Mesodermal cell (in vitro differentiated cells): ENCODE data around the gene PPIA.
"Not testable (repeated sequence)": the region's sequence is repeated elsewhere in the genome, so short reads cannot be mapped to it uniquely, and the experiment has no call there.

Source experiments
- H3K27ac ChIP-seq: 2 replicates; pipeline ENCODE4 v1.7.0; 2013; ENCODE audit warnings: mild to moderate bottlenecking, low read depth, low read length, moderate library complexity; ENCODE audit not compliant: severe bottlenecking
- H3K36me3 ChIP-seq: 2 replicates; pipeline ENCODE4 v1.7.1; 2013; ENCODE audit warnings: mild to moderate bottlenecking, low read length, moderate library complexity; ENCODE audit not compliant: control insufficient read depth, insufficient read depth
- H3K4me1 ChIP-seq: one replicate; pipeline ENCODE4 v1.7.1; 2013; ENCODE audit warnings: mild to moderate bottlenecking, low read length; ENCODE audit not compliant: insufficient read depth, control insufficient read depth, poor library complexity, severe bottlenecking
- H3K4me3 ChIP-seq: 2 replicates; pipeline ENCODE4 v1.7.0; 2013; ENCODE audit warnings: low read length, control low read depth, mild to moderate bottlenecking; ENCODE audit not compliant: insufficient read depth, poor library complexity, severe bottlenecking; ENCODE audit errors: extremely low read depth
- H3K9me3 ChIP-seq: 2 replicates; pipeline ENCODE4 v1.7.1; 2013; ENCODE audit warnings: mild to moderate bottlenecking, low read length, moderate library complexity; ENCODE audit not compliant: control insufficient read depth
- WGBS, 2 experiments: methylation state at CpG; one replicate each; pipeline ENCODE4 v1.1.5; 2013; ENCODE audit warnings: missing lambda C conversion rate in 2 of 2; ENCODE audit not compliant: insufficient coverage in 2 of 2; 5-methylcytosine and 5-hydroxymethylcytosine counted together

Gene PPIA

DNA sequence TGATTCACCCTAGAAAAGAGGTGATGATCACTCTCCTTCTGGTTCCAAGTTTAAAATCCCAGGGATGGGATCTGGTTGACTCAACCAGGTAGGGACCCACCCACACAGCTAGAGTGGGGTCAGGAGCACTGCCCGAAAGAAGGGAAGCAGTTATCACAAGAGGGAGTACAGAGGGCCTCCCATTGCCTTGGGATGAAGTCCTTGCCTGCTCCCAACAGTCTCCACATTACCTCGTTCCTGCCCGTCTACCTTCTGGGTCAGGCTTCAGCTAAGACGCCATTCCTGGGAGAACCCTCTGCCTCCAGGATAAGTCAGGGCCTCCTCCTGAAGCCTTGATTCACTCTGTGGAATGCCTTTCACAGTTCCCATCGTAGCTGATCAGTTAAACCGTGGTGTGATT lies 24.0 kb upstream of the PPIA start:
- Histone ChIP-seq H3K9me3 (no peaks in the 10 kb centered on the region), H3K4me3 (no peak overlapping the region), H3K4me1 (no peaks in the 10 kb centered on the region), H3K27ac (no peak overlapping the region), H3K36me3 (peaks cover 6% of the 10 kb centered on the region)
- WGBS, 2 experiments: 84 to 85% methylated on average over 4 of the region's 6 CpGs

GRCh38 chr7:44772867-44773266 lies 23.6 kb upstream of the PPIA start:
- WGBS, 2 experiments: 70 to 81% methylated on average over 6 to 8 of the region's 10 CpGs
- Histone ChIP-seq H3K27ac (no peak overlapping the region), H3K4me1 (no peaks in the 10 kb centered on the region), H3K9me3 (no peaks in the 10 kb centered on the region), H3K4me3 (no peak overlapping the region), H3K36me3 (peaks cover 1% of the 10 kb centered on the region)

DNA sequence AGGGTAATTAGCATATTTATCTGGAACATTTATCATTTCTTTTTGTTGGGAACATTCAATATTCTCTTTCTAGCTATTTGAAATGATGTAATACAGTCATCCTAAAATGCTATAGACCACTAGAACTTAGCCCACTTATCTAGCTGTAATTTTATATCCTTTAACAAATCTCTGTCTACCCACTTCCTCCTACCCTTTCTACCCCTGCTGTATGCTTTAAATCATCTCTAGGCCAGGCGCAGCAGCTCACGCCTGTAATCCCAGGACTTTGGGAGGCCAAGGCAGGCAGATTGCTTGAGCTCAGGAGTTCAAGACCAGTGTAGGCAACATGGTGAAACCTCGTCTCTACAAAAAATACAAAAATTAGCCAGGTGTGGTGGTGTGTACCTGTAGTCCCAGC lies 22.0 kb upstream of the PPIA start:
- 92 to 100% methylated on average over 2 of the region's 3 CpGs for WGBS, 2 experiments

DNA sequence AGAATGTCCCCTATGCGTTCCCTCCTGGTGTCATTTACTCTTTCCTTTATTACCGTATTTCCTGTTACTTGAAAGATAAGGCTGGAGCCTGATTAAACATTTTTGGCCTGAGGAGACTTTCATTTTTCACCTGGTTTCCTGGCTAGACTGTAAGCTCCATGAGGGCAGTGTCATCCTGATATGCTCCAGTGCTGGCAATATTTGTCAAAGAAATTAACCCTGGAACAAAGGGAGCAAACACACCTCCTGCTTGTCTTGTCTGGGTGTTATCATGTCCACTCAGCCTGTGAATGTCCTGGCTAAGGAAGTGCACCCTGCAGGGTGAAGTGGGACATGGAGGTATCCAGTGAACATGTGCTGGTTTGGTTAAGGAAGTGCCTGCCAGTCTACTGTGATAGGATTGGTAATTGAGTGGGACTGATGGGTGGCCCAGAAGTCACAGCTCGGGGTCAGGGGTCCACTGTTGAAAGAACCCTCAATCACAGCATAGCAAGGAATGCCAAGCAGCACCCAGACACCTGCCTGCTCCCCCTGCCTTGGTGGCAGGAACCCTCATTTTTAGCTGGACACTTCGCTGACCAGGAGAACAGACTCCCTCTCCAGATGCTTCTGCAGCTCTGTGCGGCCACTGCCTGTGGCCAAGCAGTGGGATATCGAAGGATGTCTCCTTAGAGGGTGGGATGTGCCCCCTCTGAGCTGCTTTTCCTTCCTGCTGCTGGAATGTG lies 20.9 kb upstream of the PPIA start:
- WGBS, 2 experiments: 95 to 100% methylated on average over 2 to 4 of the region's 6 CpGs
- Histone ChIP-seq H3K9me3 (no peaks in the 10 kb centered on the region), H3K4me1 (no peaks in the 10 kb centered on the region), H3K36me3 (no peaks in the 10 kb centered on the region), H3K4me3 (no peak overlapping the region), H3K27ac (no peak overlapping the region)

More for the DNA sequence above, 22.0 kb upstream of the PPIA start:
- not testable (repeated sequence) for H3K9me3 ChIP-seq, H3K4me1 ChIP-seq, H3K27ac ChIP-seq, H3K36me3 ChIP-seq, H3K4me3 ChIP-seq

GRCh38 chr7:44776211-44776610 lies 20.3 kb upstream of the PPIA start:
- Histone ChIP-seq H3K9me3 (no peaks in the 10 kb centered on the region), H3K27ac (no peak overlapping the region), H3K4me1 (no peaks in the 10 kb centered on the region), H3K36me3 (no peaks in the 10 kb centered on the region), H3K4me3 (no peak overlapping the region)
- 94 to 97% methylated on average over 2 to 3 of the region's 3 CpGs for WGBS, 2 experiments

DNA sequence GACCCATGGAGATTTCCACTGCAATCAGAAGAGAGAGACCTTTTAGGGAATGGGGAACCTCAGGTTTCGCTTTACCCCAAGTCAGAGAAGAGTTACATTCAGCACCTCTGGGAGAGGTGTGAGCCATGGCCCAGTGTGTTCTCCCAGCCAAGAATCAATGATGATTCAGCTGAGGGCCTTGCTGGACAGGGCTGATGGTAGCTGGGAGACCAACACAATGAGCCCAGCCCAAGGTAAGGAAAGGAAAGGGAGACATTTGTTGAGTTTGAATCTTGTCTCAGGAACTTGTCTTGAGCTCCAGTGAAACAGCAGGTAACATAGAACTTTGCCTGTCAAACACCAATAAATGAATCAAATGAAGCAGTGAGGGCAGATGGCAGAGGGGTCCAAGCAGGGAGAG lies 14.0 kb upstream of the PPIA start:
- H3K4me3 ChIP-seq: no peak overlapping the region

DNA sequence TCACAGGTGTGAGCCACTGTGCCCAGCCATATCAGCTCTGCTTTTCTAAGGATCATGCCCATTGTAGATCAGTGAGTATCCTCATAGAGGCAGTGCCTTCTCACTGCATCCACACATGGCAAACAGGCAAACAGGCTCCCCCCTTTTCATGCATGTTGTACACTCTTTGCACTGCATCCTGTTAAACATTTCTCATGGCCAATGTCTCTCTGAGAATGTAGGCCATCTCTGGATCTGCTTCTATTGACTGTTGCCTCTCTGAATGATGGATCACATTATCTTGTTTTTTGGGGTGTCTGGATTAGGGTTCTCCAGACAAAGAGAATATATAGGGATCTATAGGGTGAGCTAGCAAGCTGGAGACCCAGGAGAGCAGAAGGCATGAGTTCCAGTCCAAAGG lies 13.1 kb upstream of the PPIA start:
- Histone ChIP-seq H3K36me3 (no peaks in the 10 kb centered on the region), H3K4me1 (no peaks in the 10 kb centered on the region), H3K27ac (no peak overlapping the region), H3K4me3 (no peak overlapping the region), H3K9me3 (no peaks in the 10 kb centered on the region)

More for the DNA sequence above, 14.0 kb upstream of the PPIA start:
- WGBS, 2 experiments: 88 to 100% methylated on average over 1 of the region's 1 CpG
- Histone ChIP-seq H3K4me1 (no peaks in the 10 kb centered on the region), H3K27ac (no peak overlapping the region), H3K36me3 (no peaks in the 10 kb centered on the region), H3K9me3 (no peaks in the 10 kb centered on the region)

DNA sequence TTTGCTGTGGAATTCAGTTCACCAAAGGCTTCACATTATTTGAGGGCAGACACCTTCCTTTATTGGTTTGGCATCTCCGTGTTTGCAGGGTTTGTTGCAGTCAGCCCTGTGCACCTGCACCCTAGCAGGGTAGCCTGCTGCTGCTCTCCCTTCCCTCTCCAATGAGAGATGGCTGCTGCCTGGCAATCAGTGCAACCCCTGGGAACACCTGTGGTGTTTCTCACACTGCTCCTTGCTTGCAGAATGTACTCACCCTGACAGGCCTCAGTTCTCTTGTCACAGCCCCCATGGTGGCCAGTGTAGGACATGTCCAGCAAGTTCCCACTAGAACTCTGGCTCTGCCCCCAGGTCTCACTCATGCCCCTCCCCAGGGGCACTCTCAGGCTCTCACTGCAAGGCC lies 12.1 kb upstream of the PPIA start:
- Histone ChIP-seq H3K27ac (no peak overlapping the region), H3K4me3 (no peak overlapping the region), H3K36me3 (no peaks in the 10 kb centered on the region), H3K4me1 (no peaks in the 10 kb centered on the region), H3K9me3 (no peaks in the 10 kb centered on the region)
- 57 to 79% methylated on average over 1 of the region's 1 CpG for WGBS, 2 experiments

DNA sequence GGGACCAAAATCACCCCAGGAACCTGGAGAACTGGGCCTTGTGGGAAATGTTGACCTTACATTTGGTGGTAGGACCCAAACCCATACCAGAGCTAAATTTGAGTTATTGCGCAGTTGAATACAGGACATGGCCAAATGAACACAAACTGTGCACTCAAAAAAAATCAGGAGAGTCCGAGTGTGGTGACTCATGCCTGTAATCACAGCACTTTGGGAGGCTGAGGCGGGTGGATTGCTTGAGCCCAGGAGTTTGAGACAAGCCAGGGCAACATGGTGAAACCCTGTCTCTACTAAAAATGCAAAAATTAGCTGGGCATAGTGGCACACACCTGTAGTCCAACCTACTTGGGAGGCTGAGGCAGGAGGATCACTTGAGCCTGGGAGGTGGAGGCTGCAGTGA lies 11.3 kb upstream of the PPIA start:
- WGBS, 2 experiments: 84 to 94% methylated on average over 3 of the region's 3 CpGs
- H3K36me3 ChIP-seq, H3K9me3 ChIP-seq, H3K27ac ChIP-seq, H3K4me1 ChIP-seq, H3K4me3 ChIP-seq: not testable (repeated sequence)

GRCh38 chr7:44787041-44787440 lies 9.4 kb upstream of the PPIA start:
- Histone ChIP-seq H3K4me1 (peaks cover 2% of the 10 kb centered on the region), H3K4me3 (no peak overlapping the region), H3K36me3 (no peaks in the 10 kb centered on the region), H3K9me3 (no peaks in the 10 kb centered on the region), H3K27ac (no peak overlapping the region)
- 55 to 67% methylated on average over 4 of the region's 4 CpGs for WGBS, 2 experiments

DNA sequence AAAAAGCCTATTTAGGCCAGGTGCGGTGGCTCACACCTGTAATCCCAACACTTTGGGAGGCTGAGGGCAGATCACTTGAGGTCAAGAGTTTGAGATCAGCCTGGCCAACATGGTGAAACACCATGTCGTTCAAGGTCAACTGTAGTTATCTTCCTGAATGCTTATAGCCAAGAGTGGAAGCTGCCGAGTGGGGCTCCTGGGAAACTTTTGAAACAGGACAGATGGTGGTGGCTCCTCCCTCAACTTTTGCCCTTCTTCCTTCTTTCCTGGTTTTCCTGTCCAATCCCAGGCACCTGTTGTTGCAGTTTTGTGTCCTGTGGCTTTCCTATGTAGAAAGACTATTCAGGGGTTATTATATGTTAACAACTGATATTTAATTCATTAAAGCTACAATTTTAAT lies 8.7 kb upstream of the PPIA start:
- Histone ChIP-seq H3K27ac (no peak overlapping the region), H3K4me3 (no peak overlapping the region), H3K4me1 (peaks cover 3% of the 10 kb centered on the region), H3K36me3 (no peaks in the 10 kb centered on the region), H3K9me3 (no peaks in the 10 kb centered on the region)
- WGBS, 2 experiments: 85 to 89% methylated on average over 3 of the region's 3 CpGs
